Stimulated activated CD4-positive, alpha-beta T cell treated with anti-CD3 and anti-CD28 coated beads, Interleukin-1b, Interleukin-23, amount 100 ng/mL, for 48 hours (primary cell): ENCODE results near the gene ATXN1L.
A peak's percentile ranks its signal among the peaks of the same experiment; 100 is the strongest.
"Not testable (repeated sequence)": the region's sequence is repeated elsewhere in the genome, so short reads cannot be mapped to it uniquely, and the experiment has no call there.

Experiments used
- DNase-seq: peaks from one replicate; pipeline ENCODE4 v3.0.0-alpha.2; 2020

ATXN1L gene

DNA sequence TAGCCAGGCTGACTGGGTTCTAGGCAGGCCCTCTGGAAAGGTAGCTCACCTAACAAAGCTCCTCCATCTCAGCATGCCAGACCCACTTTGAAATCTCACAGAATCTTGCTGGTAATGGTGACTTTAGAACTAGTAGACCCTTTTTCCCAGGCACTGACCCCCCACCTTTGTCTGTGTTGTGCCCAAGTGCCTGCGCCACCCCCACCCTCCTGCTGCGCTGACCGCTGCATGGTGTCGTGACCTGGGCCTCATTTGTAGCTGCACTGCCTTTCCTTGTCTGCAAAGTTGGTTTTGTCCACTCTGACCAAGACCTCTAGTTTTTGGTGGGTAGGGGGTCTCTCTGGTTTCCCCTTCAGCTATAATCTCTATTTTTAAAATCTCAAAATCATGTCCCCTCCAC, 6.8 kb downstream of the ATXN1L start:
- no peak for DNase-seq

DNA sequence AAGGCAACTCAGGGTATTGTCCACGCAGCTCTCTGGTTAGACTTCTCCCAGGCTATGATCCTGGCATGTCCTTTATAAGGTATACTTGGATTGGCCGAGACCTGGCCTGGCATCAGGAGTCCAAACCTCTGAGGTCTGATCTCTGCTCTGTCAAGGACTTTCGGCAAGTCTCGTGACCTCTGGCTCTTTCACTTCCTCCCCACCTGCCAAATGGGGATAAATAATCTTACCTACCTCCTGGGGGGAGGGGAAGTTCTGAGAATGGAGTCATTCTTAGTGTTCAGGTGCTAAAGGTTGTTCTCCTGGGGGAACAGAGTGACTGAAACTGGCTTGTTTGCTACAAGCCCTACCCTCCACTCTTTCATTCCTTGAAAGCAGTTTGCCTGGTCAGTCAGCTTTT, 7.6 kb downstream of the ATXN1L start:
- no peak for DNase-seq

DNA sequence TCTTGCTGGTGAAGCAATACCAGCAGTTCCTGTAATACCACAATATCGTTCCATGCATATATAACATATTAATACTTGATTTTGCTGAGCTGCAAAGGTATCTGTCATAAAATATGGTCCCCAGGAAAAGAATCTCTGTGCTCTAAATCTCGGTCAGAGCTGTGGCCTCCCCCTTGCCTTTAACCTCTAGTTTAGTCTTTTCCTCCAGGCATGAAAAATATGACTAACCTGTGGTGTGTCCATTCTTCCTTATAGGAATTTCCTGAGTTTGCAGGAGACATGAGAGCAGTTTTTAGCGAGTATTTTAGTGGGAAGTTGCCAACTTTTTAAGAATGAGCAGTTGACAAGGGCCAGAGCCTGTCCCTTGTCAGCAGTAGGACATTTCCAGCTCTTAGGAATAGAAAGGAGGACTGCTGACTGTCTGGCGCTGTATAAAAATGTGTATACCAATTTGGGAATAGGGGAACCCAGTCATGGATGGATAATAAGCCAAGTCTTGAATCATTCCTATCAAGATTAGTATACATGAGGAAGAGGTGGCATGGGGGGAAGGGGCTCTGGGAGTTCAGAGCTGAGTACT, 8.7 kb downstream of the ATXN1L start:
- no peak for DNase-seq

DNA sequence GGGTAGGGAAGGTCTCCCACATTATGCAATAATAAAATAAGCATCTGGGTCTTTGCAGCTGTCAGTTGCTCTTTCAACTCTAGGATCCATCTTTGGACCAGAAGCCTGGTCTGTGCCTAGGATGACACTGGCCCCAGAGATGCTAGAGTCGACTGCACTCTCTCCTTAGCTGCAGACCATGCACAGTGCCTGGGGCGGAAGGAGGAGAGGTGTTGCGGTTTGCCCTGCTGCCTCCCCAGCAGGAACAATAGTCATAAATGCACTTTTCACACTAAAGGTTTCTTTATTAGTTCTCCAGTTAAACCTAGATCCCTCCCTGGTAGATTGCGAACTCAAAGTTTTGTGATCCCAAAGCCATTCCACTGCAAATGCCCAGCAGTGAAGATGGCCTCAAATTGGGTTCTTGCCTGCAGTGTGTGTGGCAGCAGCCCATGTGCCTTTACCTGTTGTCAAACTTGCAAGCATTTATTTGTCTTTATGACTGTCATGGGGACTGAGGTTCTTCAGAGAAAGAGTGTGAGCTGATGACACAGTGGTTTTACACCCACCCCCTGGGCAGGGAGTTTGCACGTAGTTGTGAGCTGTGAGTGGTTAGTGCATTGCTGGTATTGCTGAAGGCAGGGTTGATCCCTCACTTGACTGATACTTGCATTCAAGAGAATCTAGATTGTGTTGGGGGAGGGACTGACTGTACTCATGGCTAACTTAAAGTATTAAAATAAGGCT, 10.3 kb downstream of the ATXN1L start:
- DNase-seq, result peak; percentile 52

DNA sequence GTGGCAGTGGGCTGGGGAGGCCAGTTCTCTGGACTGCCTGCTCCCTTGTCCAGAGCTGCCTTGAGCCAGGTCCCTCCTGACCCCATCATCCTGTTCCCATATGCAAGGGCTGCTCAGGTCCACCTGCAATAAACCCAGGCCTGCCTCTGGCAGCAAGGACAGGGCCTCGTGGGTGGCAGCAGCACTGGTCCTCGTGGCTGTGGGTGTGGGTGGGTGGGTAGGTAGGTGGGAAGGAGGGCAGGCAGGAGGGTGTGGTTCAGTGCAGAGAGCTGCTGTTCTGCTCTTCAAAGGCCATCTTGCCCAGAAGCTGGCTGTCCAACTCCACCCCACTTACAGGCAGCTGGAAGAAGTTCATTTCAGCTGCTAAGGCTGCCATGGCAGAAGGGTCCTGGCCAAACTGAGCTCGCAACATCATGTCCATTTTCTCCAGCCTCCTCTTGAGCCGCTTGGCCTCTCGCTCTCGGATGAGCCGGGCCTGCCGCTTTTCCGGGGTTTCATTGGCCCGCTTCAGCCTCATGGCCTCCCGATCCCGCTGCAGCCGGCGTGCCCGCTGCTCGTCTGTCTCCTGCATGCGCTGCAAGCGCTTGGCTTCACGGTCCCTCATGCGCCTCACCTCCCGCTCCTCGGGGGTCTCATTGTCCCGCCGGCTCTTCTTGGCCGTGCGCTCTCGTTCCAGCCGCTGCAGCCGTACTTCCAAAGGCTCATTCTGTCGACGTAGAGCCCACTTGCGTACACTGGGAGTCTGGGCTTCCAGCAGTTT, 14.2 kb downstream of the ATXN1L start:
- DNase-seq, result no peak

DNA sequence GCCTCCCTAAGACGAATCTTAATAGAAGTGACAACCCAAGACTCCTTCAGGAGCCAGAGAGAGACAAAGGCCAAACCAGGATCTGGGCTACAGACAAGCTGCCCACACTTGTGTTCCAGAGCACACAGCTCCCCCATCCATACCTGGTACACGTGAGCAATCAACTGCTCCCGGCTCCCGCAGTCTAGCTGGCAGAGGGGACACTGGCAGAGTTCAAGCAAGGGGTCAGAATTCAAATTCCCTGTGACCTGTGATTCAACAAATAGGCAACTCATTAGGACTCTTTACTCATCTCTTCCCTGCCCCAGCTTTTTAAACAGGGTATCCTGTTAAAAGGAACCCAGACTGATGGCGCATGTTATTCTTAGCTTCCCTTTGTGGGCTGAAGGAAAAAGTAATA, 18.2 kb downstream of the ATXN1L start:
- DNase-seq, result no peak

DNA sequence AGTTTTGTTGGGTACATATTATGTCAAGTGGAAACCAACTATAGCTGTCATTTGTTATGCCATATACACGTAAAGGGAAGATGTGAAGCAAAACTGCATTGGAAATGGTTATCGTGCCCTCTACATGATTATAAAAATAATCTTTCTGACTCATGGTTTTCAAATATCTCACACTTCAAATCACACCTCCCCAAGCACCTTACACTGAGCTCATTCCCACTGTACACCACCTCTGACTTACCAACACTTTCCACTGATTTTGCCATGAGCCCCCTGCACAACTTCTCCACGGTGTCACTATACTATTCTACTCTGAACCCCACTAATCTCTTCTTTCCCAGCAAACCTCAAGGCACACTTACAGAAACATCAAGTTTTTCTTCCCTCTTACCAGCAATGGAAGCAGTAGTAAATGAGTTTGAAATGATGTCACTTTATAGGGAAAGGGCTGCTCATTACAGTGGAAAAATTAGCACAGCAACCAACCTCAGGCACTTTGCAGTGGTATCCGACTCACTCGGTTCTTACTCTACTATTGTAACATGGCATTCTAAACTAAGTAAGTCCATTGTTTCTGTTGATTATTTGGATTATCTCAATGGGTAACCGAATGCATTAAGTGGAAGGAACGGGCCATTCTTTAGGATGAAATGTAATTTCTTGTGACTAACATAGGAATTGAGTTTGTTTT, 19.5 kb downstream of the ATXN1L start:
- DNase-seq, result no peak

DNA sequence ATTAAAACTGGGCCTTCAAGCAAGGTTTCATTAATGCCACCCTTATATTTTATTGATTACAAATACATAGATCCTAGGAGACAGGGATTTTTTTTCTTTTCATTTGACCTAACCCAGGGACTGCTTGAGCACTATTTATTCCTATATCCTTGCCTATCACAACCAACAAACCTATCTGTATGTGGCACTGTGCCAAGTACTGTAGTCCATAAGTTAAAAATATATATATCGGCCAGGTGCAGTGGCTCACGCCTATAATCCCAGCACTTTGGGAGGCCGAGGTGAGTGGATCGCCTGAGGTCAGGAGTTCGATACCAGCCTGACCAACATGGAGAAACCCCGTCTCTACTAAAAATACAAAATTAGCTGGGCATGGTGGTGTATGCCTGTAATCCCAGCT, 21.4 kb downstream of the ATXN1L start:
- not testable (repeated sequence) for DNase-seq

DNA sequence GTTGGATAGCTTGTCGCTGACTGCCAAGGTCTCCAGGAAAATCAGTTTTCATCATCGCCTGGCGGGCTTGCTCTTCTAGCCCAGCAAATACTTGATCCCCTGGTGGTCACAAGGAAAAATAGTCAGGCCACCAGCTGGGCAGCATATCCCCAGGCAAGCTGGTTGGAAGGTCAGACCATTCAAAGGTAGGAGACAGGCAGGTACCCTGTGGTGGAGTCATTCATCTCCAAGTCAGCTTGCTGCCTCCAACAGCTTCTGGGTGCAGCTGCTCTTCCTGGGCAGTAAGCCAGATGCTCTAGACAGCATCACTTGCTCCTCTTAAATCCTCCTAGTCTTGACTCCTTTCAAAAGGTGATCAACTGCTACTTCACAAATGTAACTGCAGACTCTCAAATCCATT, 22.2 kb downstream of the ATXN1L start:
- no peak for DNase-seq

DNA sequence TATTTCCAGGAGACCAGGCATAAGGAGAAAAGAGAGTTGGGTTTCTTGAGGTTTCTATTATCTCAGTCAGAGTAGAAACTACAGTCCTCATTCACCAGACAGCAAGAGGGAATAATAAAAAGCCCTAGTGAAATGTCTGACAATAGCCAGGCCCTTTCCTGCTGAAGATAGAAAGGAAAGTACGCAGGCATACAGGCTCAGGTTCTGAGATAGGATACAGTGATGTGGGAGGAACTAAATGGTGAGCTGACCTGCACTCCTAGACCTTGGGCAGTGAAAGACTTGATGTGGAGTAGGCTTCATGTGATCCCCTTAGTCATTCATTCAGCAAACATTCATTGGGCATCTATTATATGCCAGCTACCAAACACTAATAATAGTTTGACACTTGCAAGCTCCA, 23.3 kb downstream of the ATXN1L start:
- DNase-seq, result no peak

DNA sequence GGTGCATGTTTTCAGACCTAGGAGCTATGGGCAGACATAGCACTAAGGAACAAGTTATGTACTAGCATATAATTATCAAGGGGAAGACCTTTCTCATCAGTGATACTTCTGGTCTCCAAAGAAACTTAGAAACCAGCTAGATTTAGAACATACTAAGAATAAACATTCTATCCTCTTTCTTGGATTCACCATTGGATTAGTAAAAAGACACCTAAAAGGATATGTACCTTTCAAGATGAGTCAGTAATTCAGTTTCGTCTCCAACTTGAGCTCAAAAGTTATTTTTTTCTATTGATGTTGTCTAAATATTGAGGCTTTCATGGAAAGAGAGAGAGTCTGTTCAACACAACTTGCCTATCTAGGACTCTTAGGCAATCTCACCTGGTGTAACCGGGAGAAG, 25.0 kb downstream of the ATXN1L start:
- no peak for DNase-seq

DNA sequence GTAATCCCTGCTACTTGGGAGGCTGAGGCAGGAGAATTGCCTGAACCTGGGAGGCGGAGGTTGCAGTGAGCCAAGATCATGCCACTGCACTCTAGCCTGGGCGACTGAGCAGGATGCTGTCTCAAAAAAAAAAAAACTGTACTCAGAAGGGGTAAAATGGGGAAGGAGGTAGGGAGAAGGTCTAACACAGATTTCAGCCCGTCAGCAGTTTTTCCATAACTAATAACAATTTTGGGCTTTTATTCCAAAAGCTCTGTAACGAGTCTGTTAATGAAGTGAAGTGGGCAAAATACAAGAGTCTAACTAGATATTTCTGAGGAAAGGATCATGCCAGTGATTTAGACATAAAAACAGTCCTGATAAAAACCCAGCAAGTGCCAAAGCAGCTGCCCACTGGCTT, 27.4 kb downstream of the ATXN1L start:
- no peak for DNase-seq

DNA sequence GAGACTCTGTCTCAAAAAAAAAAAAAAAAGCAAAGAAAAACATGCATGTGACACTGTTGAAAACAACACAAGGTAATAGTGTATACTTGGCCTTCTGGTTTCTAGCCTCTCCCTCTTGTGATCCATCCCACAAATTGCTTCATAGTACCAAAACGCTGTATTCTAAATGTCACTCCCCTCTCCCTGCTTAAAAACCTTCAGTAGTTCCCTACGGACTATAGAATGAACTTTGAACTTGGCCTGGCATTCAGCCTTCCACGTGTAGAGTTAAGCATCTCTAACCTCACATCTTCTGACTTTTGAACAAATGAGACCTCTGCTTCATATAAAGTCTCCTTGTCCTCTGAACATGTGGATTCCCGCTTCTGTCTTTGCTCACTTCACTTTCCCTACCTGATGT, 33.1 kb downstream of the ATXN1L start:
- DNase-seq, result no peak

DNA sequence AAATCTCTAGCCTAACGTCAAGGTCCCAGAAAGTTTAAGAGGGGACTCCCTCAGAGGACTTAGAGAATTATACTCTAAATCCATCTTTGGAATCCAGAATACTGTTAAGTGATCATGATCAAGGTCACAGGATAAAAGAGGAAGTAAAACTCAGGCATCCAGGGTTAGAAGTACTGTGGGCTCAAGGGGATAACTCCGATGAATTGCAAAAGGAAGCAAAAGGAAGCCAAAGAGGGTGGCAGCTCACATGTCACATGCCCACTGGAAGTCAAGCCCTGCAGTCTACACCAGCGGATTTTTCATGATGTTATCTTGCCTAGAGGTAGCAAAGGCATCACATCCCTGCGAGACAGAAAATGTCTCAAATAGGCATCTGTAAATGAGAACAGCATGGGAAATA, 34.4 kb downstream of the ATXN1L start:
- DNase-seq, result no peak

DNA sequence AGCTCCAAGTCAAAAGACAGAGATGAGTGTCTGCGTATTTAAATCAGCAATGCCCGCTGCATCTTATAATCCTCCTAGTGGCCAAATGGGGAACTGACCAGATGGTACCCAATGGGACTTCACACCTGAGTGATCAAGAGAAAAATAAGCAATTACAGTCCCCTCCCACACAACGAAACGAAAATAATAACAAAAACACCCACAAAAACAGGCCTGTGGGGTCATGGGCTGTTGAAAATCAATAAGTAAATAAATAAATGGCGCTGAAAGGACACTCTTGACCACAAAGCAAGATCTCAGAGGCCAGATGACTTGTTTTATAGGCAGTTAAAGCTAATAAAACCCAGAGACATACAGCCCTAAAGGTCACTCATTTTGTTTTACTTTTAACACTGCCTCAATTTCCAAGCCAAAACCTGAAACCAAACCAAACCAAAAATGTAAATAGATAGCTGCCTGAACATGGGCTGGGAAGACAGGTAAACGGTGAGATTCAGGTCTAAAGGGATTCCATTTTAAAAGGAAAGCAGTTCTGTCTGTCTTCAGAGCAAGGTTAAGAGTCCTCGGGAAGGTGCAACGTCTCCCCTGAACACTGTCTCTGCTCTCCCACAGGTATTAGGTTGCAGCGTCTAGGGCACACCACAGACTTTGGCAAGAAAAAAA, 36.9 kb downstream of the ATXN1L start:
- DNase-seq, result peak; percentile 79

DNA sequence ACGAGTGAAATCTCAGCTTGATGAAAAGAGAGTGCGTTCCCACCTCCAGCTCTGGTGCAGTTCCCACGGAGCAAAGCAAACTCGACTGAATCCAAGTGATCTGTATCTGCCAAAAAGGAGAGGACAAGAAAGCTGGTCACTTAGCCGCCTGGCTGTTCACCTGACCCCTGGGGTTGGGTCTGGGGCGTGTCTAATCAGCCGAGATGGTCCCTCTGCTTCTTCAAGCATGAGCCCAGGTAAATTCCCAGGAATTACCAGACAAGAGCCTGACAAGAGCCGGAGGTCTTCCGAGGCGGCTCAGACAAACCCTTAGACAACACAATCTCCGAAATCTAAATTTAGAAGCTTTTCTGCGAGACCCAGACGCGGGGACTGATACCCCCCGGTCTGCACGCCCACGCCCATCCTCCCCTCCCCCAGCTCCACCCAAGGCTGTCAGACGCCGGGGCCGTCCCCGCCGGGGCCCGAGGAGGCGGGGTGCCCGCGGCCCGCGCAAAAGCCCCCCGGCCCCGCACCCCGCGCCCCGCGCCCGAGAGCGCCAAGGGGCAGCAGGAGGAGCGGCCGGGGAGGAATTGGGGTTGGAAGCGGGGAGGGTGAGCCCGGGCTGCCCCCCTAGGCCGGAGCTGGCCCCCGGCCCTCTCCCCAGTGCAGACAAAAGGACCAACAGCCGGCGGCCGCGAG, 37.5 kb downstream of the ATXN1L start:
- DNase-seq, result no peak

DNA sequence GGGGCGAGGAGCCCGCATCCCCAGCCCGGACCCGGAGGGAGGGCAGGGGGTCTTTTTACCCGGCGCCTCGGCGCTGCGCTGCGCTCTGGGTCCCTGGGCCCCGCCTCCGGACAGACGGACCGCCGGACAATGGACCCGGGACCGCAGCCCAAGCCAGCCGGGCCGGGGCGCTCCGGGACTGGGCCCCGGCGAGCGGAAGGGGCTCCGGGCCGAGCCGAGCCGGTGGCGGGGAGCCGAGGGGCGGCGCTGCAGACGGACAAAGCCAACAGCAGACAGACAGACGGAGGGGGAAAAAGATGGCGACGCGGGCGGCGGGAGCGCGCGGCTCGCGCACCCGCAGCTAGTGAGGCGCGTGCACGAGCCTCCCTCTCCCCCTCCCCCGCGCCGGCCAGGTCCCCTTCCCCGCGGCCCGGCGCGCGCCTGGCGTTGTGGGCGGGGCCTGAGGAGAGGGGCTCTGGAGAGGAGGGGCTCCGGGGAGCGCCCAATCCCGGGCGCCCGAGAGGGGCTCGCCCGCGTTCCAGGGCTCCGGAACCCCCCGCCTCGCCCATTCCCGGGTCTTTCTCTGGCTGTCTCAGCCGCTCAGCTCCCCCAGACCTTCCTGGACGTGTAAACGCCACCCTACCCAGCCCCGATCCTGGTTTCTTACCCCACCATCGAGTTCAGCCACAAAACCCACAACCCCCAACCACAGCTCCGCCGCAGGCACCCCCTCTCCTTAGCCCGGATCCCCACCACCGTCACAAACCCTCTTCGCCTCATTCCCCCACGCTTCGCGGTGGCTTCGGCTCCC, 38.3 kb downstream of the ATXN1L start, which contains the start of gene ZNF821:
Gene ZNF821, minus strand, starts transcription at position 334 of the 790 bp plus-strand sequence. CDS start 4,236 bp downstream, outside the sequence.
- DNase-seq, result peak; percentile 72

DNA sequence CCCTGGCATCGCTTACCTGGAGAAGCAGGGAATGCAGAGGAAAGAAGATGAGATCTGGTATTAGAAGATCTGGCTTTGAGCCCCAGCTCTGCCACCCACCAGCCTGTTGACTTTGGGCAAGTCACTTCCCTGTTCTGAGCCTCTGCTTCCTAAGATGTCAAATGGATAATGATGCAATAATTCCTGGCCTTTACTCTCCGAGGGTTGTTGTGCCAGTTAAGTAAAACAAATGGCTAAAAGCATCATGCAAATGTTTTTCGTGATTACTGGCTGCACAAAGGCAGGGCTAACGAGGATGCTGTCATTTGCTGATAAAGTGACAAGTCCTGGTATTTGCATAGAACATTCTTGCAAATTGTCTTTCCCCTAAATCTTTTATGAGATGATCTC, 39.5 kb downstream of the ATXN1L start:
- no peak for DNase-seq

DNA sequence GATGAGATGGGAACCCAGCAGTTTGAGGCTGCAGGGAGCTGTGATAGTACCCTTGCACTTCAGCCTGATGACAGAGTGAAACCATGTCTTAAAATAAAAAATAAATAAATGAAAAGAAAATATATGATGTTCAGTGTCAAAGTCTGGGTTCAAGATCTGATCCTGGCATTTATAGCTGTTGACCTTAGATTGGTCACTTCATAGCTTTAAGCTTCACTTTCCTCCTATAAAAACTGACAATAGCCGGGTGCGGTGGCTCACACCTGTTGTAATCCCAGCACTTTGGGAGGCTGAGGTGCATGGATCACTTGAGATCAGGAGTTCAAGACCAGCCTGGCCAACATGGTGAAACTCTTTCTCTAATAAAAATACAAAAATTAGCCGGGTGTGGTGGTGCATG, 43.4 kb downstream of the ATXN1L start:
- DNase-seq, result no peak

DNA sequence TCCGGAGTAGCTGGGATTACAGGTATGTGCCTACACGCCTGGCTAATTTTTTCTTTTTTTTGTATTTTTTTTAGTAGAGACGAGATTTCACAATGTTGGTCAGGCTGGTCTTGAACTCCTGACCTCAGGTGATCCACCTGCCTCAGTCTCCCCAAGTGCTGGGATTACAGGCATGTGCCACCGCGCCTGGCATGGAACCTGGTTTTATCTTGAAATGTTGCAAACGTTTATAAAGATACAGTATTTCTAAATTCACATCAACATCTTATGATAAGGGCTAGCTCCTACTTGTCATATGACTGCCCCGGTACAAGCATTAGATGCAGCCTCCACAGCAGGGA, 48.1 kb downstream of the ATXN1L start:
- no peak for DNase-seq

DNA sequence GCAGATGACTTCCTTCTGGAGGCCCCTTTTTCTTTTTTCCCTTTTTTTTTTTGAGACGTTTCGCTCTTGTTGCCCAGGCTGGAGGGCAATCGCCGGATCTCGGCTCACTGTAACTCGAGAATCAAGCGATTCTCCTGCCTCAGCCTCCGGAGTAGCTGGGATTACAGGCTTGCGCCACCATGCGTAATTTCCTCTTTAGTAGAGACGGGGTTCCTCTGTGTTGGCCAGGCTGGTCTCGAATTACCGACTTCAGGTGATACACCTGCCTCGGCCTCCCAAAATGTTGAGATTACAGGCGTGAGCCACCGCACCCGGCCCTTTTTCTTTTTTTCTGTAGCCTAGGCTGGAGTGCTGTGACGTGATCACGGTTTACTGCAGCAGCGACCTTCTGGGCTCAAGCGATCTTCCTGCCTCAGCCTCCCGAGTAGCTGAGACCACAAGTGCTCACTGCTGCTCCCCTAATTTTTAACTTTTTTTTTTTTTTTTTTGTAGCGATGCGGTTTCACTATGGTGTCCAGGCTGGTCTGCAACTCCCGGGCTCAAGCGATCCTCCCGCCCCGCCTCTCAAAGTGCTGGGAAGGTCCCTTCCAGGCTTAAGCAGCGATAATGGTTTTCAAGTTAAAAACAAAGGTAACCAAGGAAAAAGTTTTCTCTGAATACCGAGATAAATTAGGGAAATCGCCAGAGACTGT, 48.6 kb downstream of the ATXN1L start:
- DNase-seq, result peak; percentile 33
